HEK293 (cell line): ENCODE measurements around the gene SLC25A6.

Experiments used
- BCL11A ChIP-seq: fragments of 450-650 bp; formaldehyde crosslinking; IDR thresholded peaks from 2 replicates; pipeline ENCODE4 v1.5.1; 2016; ENCODE audit warnings: low read depth, missing biosample characterization, missing genetic modification characterization
- TF ChIP-seq, protein P1 (sequence below): fragments of 450-650 bp; formaldehyde crosslinking; IDR thresholded peaks from 2 replicates; pipeline ENCODE4 v1.5.1; 2016; ENCODE audit warnings: missing biosample characterization, missing genetic modification characterization, borderline replicate concordance
- TF ChIP-seq, protein P2 (sequence below): fragments of 450-650 bp; formaldehyde crosslinking; IDR thresholded peaks from 2 replicates; pipeline ENCODE4 v1.5.1; 2016; ENCODE audit warnings: missing biosample characterization, missing genetic modification characterization

GRCh38 chrX:1425381-1425780 lies 33.5 kb upstream of the SLC25A6 start:
- no peak for TF ChIP-seq BCL11A (tag by site-specific recombination)
- TF ChIP-seq, protein P1, sequence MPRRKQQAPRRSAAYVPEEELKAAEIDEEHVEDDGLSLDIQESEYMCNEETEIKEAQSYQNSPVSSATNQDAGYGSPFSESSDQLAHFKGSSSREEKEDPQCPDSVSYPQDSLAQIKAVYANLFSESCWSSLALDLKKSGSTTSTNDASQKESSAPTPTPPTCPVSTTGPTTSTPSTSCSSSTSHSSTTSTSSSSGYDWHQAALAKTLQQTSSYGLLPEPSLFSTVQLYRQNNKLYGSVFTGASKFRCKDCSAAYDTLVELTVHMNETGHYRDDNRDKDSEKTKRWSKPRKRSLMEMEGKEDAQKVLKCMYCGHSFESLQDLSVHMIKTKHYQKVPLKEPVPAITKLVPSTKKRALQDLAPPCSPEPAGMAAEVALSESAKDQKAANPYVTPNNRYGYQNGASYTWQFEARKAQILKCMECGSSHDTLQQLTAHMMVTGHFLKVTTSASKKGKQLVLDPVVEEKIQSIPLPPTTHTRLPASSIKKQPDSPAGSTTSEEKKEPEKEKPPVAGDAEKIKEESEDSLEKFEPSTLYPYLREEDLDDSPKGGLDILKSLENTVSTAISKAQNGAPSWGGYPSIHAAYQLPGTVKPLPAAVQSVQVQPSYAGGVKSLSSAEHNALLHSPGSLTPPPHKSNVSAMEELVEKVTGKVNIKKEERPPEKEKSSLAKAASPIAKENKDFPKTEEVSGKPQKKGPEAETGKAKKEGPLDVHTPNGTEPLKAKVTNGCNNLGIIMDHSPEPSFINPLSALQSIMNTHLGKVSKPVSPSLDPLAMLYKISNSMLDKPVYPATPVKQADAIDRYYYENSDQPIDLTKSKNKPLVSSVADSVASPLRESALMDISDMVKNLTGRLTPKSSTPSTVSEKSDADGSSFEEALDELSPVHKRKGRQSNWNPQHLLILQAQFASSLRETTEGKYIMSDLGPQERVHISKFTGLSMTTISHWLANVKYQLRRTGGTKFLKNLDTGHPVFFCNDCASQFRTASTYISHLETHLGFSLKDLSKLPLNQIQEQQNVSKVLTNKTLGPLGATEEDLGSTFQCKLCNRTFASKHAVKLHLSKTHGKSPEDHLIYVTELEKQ (tag by site-specific recombination) = no peak
- TF ChIP-seq, protein P2, sequence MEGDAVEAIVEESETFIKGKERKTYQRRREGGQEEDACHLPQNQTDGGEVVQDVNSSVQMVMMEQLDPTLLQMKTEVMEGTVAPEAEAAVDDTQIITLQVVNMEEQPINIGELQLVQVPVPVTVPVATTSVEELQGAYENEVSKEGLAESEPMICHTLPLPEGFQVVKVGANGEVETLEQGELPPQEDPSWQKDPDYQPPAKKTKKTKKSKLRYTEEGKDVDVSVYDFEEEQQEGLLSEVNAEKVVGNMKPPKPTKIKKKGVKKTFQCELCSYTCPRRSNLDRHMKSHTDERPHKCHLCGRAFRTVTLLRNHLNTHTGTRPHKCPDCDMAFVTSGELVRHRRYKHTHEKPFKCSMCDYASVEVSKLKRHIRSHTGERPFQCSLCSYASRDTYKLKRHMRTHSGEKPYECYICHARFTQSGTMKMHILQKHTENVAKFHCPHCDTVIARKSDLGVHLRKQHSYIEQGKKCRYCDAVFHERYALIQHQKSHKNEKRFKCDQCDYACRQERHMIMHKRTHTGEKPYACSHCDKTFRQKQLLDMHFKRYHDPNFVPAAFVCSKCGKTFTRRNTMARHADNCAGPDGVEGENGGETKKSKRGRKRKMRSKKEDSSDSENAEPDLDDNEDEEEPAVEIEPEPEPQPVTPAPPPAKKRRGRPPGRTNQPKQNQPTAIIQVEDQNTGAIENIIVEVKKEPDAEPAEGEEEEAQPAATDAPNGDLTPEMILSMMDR (tag by site-specific recombination) = no peak
